Astrocyte (in vitro differentiated cells and primary cell): ENCODE data around the gene KPNA3. TPM values are rescaled to one million over a fixed set of nuclear protein-coding genes. Genes with fewer than 3 reads are reported as not detected.
A peak's percentile ranks its signal among the peaks of the same experiment; 100 is the strongest.

Source experiments
- DNase-seq: peaks from one replicate; pipeline ENCODE4 v3.0.0-alpha.2; 2010; ENCODE audit warnings: low read depth
- FAIRE-seq: peaks from 2 replicates; lab custom pipeline; 2011; peaks lifted over from hg19 to GRCh38; lab: Jason Lieb, UNC
- H2AFZ ChIP-seq: 2 replicates; pipeline ENCODE4 v1.6.0; 2012; ENCODE audit warnings: low read depth, low read length, inconsistent platforms
- H3K27ac ChIP-seq: 2 replicates; pipeline ENCODE4 v1.5.1; 2011; ENCODE audit warnings: low read depth, low read length, inconsistent platforms
- H3K27me3 ChIP-seq: 2 replicates; pipeline ENCODE4 v1.6.0; 2011; ENCODE audit warnings: low read length, inconsistent platforms; ENCODE audit not compliant: insufficient read depth
- H3K36me3 ChIP-seq: 2 replicates; pipeline ENCODE4 v1.5.1; 2011; ENCODE audit warnings: low read length, inconsistent platforms; ENCODE audit not compliant: insufficient read depth
- H3K4me1 ChIP-seq: 2 replicates; pipeline ENCODE4 v1.5.1; 2011; ENCODE audit warnings: low read length, inconsistent platforms; ENCODE audit not compliant: insufficient read depth
- H3K4me2 ChIP-seq: 2 replicates; pipeline ENCODE4 v1.6.0; 2012; ENCODE audit warnings: low read length, inconsistent platforms
- H3K4me3 ChIP-seq: 2 replicates; pipeline ENCODE4 v1.5.1; 2011; ENCODE audit warnings: low read depth, mild to moderate bottlenecking, low read length, inconsistent platforms; ENCODE audit not compliant: insufficient read depth
- H3K79me2 ChIP-seq: 2 replicates; pipeline ENCODE4 v1.6.0; 2012; ENCODE audit warnings: mild to moderate bottlenecking, low read length, inconsistent platforms; ENCODE audit not compliant: insufficient read depth
- H3K9ac ChIP-seq: 2 replicates; pipeline ENCODE4 v1.6.0; 2012; ENCODE audit warnings: mild to moderate bottlenecking, low read length, inconsistent platforms
- H3K9me3 ChIP-seq: 2 replicates; pipeline ENCODE4 v1.5.1; 2012; ENCODE audit warnings: low read depth, mild to moderate bottlenecking, low read length, inconsistent platforms; ENCODE audit not compliant: insufficient read depth
- H4K20me1 ChIP-seq: 2 replicates; pipeline ENCODE4 v1.6.0; 2012; ENCODE audit warnings: low read length, inconsistent platforms; ENCODE audit not compliant: insufficient read depth
- H3K27ac Mint-ChIP-seq: one replicate; pipeline ENCODE4 v1.8.0; 2021; ENCODE audit warnings: mild to moderate bottlenecking, mixed read lengths; ENCODE audit not compliant: unreplicated experiment
- H3K27me3 Mint-ChIP-seq: one replicate; pipeline ENCODE4 v1.8.0; 2021; ENCODE audit warnings: low read depth, mixed read lengths; ENCODE audit not compliant: unreplicated experiment
- H3K36me3 Mint-ChIP-seq: one replicate; pipeline ENCODE4 v1.8.0; 2021; ENCODE audit warnings: low read depth, mixed read lengths; ENCODE audit not compliant: unreplicated experiment
- H3K4me1 Mint-ChIP-seq: one replicate; pipeline ENCODE4 v1.8.0; 2021; ENCODE audit warnings: low read depth, mixed read lengths; ENCODE audit not compliant: unreplicated experiment
- H3K4me3 Mint-ChIP-seq: one replicate; pipeline ENCODE4 v1.8.0; 2021; ENCODE audit warnings: mild to moderate bottlenecking, moderate library complexity, mixed read lengths; ENCODE audit not compliant: unreplicated experiment
- H3K9me3 Mint-ChIP-seq: one replicate; pipeline ENCODE4 v1.8.0; 2021; ENCODE audit warnings: mild to moderate bottlenecking, mixed read lengths; ENCODE audit not compliant: unreplicated experiment
- EZH2 ChIP-seq: IDR thresholded peaks from 2 replicates; pipeline ENCODE4 v1.6.1; 2012; ENCODE audit warnings: mild to moderate bottlenecking, low read length, inconsistent platforms; ENCODE audit not compliant: insufficient read depth
- total RNA-seq: library from RNA; stranded (reverse); gene quantifications from 2 replicates; pipeline ENCODE4 v1.2.1, GENCODE V29; 2021
- TF ChIP-seq, protein P1 (sequence below): IDR thresholded peaks from 2 replicates; pipeline ENCODE4 v1.5.1; 2011; ENCODE audit warnings: low read depth, mild to moderate bottlenecking, inconsistent platforms, low read length, moderate library complexity; ENCODE audit not compliant: insufficient read depth

KPNA3 gene
- total RNA-seq, 1 donor from 2014 or later, result 62.0 TPM

DNA sequence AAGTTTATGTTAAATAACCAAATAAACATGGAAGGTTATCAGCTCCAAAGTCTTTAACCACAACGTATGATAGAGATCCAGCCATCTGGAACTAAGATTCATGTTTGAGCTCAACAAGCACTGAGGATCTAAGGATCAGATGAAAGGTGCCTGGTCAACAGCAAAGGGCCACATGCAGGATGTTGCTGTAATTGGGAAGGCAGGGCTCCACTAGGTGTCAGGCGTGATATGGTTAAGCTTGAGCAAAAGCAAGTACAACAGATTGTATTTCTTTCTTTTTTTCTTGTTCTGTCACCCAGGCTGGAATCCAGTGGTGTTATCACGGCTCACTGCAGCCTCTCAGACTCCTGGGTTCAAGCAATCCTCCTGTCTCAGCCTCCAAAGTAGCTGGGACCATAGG, 113.2 kb downstream of the KPNA3 start:
- Mint-ChIP-seq H3K36me3 (peaks cover 17% of the 10 kb centered on the region), H3K27me3 (no peaks in the 10 kb centered on the region), H3K4me3 (no peak overlapping the region), H3K9me3 (no peaks in the 10 kb centered on the region), H3K4me1 (no peaks in the 10 kb centered on the region), H3K27ac (no peak overlapping the region)
- Histone ChIP-seq H3K9ac (no peak overlapping the region), H3K4me1 (peaks cover 6% of the 10 kb centered on the region), H3K27me3 (no peaks in the 10 kb centered on the region), H3K9me3 (no peaks in the 10 kb centered on the region), H4K20me1 (peaks cover 23% of the 10 kb centered on the region), H3K79me2 (peaks cover 54% of the 10 kb centered on the region), H3K27ac (no peak overlapping the region), H3K36me3 (peaks cover 2% of the 10 kb centered on the region), H3K4me3 (no peak overlapping the region), H2AFZ (no peak overlapping the region), H3K4me2 (no peak overlapping the region)
- DNase-seq (no peak), FAIRE-seq (no peak)
- TF ChIP-seq, protein P1, sequence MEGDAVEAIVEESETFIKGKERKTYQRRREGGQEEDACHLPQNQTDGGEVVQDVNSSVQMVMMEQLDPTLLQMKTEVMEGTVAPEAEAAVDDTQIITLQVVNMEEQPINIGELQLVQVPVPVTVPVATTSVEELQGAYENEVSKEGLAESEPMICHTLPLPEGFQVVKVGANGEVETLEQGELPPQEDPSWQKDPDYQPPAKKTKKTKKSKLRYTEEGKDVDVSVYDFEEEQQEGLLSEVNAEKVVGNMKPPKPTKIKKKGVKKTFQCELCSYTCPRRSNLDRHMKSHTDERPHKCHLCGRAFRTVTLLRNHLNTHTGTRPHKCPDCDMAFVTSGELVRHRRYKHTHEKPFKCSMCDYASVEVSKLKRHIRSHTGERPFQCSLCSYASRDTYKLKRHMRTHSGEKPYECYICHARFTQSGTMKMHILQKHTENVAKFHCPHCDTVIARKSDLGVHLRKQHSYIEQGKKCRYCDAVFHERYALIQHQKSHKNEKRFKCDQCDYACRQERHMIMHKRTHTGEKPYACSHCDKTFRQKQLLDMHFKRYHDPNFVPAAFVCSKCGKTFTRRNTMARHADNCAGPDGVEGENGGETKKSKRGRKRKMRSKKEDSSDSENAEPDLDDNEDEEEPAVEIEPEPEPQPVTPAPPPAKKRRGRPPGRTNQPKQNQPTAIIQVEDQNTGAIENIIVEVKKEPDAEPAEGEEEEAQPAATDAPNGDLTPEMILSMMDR, result peak; percentile 8
- no peak for TF ChIP-seq EZH2

GRCh38 chr13:49678191-49678914, 114.1 kb downstream of the KPNA3 start:
- Histone ChIP-seq H3K36me3 (peaks cover 2% of the 10 kb centered on the region), H3K4me3 (no peak overlapping the region), H3K27ac (no peak overlapping the region), H3K4me2 (no peak overlapping the region), H2AFZ (no peak overlapping the region), H3K27me3 (no peaks in the 10 kb centered on the region), H3K4me1 (peaks cover 6% of the 10 kb centered on the region), H3K9me3 (no peaks in the 10 kb centered on the region), H3K9ac (no peak overlapping the region), H3K79me2 (peaks cover 45% of the 10 kb centered on the region), H4K20me1 (peaks cover 21% of the 10 kb centered on the region)
- no peaks in the 10 kb centered on the region for H3K27me3 Mint-ChIP-seq
- no peak for FAIRE-seq
- TF ChIP-seq EZH2, result no peak
- TF ChIP-seq, protein P1, result no peak
- no peak overlapping the region for H3K27ac Mint-ChIP-seq
- no peaks in the 10 kb centered on the region for H3K4me1 Mint-ChIP-seq
- no peaks in the 10 kb centered on the region for H3K9me3 Mint-ChIP-seq
- peaks cover 17% of the 10 kb centered on the region for H3K36me3 Mint-ChIP-seq
- DNase-seq, result no peak
- no peak overlapping the region for H3K4me3 Mint-ChIP-seq

DNA sequence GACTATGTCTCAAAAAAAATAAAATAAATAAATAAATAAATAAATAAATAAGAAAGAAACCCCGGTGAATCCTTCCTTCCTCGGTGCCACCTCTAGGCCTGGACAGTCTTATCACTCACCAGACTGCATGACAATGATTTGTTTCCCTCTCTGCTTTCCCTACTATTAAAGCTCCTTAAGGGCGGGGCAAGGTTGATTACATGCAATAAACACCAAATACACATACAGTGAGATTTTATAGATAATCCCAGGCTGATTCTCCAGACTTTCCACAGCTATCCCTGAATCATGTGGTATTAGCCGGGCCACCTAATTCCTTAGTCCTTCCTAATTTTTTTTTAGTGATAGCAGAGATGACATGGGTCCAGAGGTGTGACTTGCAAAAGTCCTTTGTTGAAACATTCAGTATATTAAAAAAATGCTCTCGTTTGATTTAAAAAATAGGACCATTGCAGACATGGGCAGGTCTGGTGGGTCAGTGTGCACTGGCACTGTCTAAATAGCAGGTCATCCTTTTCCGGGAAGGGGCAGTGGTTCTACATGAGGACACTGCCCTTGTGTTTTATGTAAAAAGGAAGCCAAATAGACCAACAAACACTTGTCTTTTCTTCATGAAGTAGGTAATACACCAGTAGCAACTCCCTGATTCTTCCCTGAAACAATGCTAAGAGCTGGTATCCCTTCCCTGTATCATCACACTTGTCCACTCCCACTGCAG, 115.7 kb downstream of the KPNA3 start:
- no peaks in the 10 kb centered on the region for H3K27me3 Mint-ChIP-seq
- Histone ChIP-seq H3K4me1 (peaks cover 2% of the 10 kb centered on the region), H3K36me3 (peaks cover 2% of the 10 kb centered on the region), H2AFZ (no peak overlapping the region), H3K79me2 (peaks cover 37% of the 10 kb centered on the region), H3K4me3 (no peak overlapping the region), H3K9ac (no peak overlapping the region), H3K27ac (no peak overlapping the region), H3K9me3 (no peaks in the 10 kb centered on the region), H4K20me1 (peaks cover 7% of the 10 kb centered on the region), H3K27me3 (no peaks in the 10 kb centered on the region), H3K4me2 (no peak overlapping the region)
- no peak for TF ChIP-seq EZH2
- TF ChIP-seq, protein P1, result no peak
- no peaks in the 10 kb centered on the region for H3K4me1 Mint-ChIP-seq
- FAIRE-seq (no peak), DNase-seq (no peak)
- no peak overlapping the region for H3K4me3 Mint-ChIP-seq
- no peaks in the 10 kb centered on the region for H3K9me3 Mint-ChIP-seq
- H3K36me3 Mint-ChIP-seq, result peaks cover 17% of the 10 kb centered on the region
- H3K27ac Mint-ChIP-seq, result no peak overlapping the region
